ENCODE results near the gene FXYD3.

DNA sequence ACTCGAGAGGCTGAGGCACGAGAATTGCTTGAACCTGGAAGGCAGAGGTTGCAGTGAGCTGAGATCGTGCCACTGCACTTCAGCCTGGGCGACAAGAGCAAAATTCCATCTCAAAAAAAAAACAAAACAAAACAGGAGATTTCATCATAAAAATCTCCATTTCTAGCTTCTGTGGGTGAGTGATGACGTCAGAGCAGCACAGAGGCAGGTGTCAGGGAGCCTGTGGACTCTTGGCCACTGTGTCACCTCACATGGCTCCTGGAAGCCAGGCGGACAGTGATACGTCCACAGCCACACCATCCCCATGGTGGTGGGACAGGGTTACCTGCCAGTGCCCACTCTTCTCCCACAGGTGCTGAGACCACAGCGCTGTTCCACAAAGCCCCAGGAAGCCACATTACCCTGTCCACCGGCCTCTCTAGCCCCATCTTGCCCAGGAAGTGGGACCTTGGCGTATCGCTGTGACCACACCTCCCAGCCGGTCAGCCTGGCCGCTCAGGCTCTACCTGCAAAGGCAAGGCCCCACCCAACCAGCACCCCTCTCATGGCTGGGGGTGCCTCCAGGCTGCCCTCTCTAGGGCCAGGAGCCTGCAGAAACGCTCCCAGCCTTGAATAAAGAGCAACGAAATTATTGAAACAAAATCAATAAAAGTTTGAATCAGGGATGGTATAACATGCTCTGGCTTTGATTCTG, 2.5 kb upstream of the FXYD3 start:
- TF ChIP-seq POLR2A (IDR thresholded peaks at IDR 0.05): no peak
- TF ChIP-seq, protein P1, sequence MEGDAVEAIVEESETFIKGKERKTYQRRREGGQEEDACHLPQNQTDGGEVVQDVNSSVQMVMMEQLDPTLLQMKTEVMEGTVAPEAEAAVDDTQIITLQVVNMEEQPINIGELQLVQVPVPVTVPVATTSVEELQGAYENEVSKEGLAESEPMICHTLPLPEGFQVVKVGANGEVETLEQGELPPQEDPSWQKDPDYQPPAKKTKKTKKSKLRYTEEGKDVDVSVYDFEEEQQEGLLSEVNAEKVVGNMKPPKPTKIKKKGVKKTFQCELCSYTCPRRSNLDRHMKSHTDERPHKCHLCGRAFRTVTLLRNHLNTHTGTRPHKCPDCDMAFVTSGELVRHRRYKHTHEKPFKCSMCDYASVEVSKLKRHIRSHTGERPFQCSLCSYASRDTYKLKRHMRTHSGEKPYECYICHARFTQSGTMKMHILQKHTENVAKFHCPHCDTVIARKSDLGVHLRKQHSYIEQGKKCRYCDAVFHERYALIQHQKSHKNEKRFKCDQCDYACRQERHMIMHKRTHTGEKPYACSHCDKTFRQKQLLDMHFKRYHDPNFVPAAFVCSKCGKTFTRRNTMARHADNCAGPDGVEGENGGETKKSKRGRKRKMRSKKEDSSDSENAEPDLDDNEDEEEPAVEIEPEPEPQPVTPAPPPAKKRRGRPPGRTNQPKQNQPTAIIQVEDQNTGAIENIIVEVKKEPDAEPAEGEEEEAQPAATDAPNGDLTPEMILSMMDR (IDR thresholded peaks at IDR 0.05): no peak

Measured in esophagus squamous epithelium (tissue), 4 donors.